Neural cell (in vitro differentiated cells): ENCODE data around the gene SNTA1. TPM values are rescaled to one million over a fixed set of nuclear protein-coding genes. Genes with fewer than 3 reads are reported as not detected.

Experiments used
- H2AFZ ChIP-seq: fragments of 200-600, 300-800 bp; sonication (generic), shearing (Covaris generic); 2 replicates; pipeline ENCODE4 v1.6.0; 2014; ENCODE audit warnings: low read depth, mild to moderate bottlenecking, antibody characterized with exemption, low read length, moderate library complexity
- H3F3A ChIP-seq: fragments of 200-600 bp; shearing (Covaris generic); 2 replicates; pipeline ENCODE4 v1.6.1; 2016; ENCODE audit warnings: mild to moderate bottlenecking, moderate library complexity, mixed read lengths, antibody characterized with exemption, low read length; ENCODE audit not compliant: insufficient read depth, poor library complexity, severe bottlenecking
- H3K27ac ChIP-seq: fragments of 200-600, 300-800 bp; sonication (generic), shearing (Covaris generic); 2 replicates; pipeline ENCODE4 v1.5.1; 2014; ENCODE audit warnings: mild to moderate bottlenecking, low read length, moderate library complexity
- H3K27me3 ChIP-seq: fragments of 300-800, 200-600 bp; sonication (generic), shearing (Covaris generic); 2 replicates; pipeline ENCODE4 v1.6.0; 2014; ENCODE audit warnings: mild to moderate bottlenecking, low read depth, low read length, moderate library complexity; ENCODE audit not compliant: insufficient read depth
- H3K36me3 ChIP-seq: fragments of 300-800, 200-600 bp; sonication (generic), shearing (Covaris generic); 2 replicates; pipeline ENCODE4 v1.5.1; 2014; ENCODE audit warnings: mild to moderate bottlenecking, antibody characterized with exemption, low read length, moderate library complexity; ENCODE audit not compliant: insufficient read depth
- H3K4me2 ChIP-seq: fragments of 300-800, 200-600 bp; sonication (generic), shearing (Covaris generic); 2 replicates; pipeline ENCODE4 v1.6.0; 2014; ENCODE audit warnings: mild to moderate bottlenecking, low read length
- H3K4me3 ChIP-seq: fragments of 300-800, 200-600 bp; sonication (generic), shearing (Covaris generic); 2 replicates; pipeline ENCODE4 v1.5.1; 2014; ENCODE audit warnings: mild to moderate bottlenecking, low read length, moderate library complexity
- H3K79me2 ChIP-seq: fragments of 200-600 bp; shearing (Covaris generic); replicated peaks from 2 replicates; pipeline ENCODE4 v1.6.0; 2014; ENCODE audit warnings: mild to moderate bottlenecking, low read length, moderate library complexity; ENCODE audit not compliant: insufficient read depth
- H3K9ac ChIP-seq: fragments of 300-800, 200-600 bp; sonication (generic), shearing (Covaris generic); 2 replicates; pipeline ENCODE4 v1.6.1; 2016; ENCODE audit warnings: mild to moderate bottlenecking, low read length, mixed read lengths
- H3K9me2 ChIP-seq: fragments of 200-600 bp; shearing (Covaris generic); 2 replicates; pipeline ENCODE4 v1.6.1; 2016; ENCODE audit warnings: mild to moderate bottlenecking, low read length, mixed read lengths; ENCODE audit not compliant: insufficient read depth
- H3K9me3 ChIP-seq: fragments of 200-600, 300-800 bp; sonication (generic), shearing (Covaris generic); 2 replicates; pipeline ENCODE4 v1.6.1; 2016; ENCODE audit warnings: mild to moderate bottlenecking, mixed run types, low read length, moderate library complexity, mixed read lengths
- H4K20me1 ChIP-seq: fragments of 200-600 bp; shearing (Covaris generic); 2 replicates; pipeline ENCODE4 v1.6.1; 2016; ENCODE audit warnings: mild to moderate bottlenecking, mixed run types; ENCODE audit not compliant: insufficient read depth
- EP300 ChIP-seq: fragments of 450-650 bp; conservative IDR thresholded peaks from 2 replicates; pipeline ENCODE4 v1.6.1; 2014; ENCODE audit warnings: antibody characterized with exemption, mild to moderate bottlenecking, moderate library complexity; ENCODE audit not compliant: poor library complexity, severe bottlenecking
- EZH2 ChIP-seq: fragments of 200-600, 300-800 bp; shearing (Covaris generic), sonication (generic); IDR thresholded peaks from 2 replicates; pipeline ENCODE4 v1.6.1; 2014; ENCODE audit warnings: antibody characterized with exemption, low read length, borderline replicate concordance, mild to moderate bottlenecking; ENCODE audit not compliant: insufficient read depth, poor library complexity, severe bottlenecking
- MXI1 ChIP-seq: fragments of 450-650 bp; conservative IDR thresholded peaks from 2 replicates; pipeline ENCODE4 v1.6.1; 2014; ENCODE audit warnings: antibody characterized with exemption, mild to moderate bottlenecking; ENCODE audit not compliant: poor library complexity, severe bottlenecking
- POLR2AphosphoS5 ChIP-seq: IDR thresholded peaks from 2 replicates; pipeline ENCODE4 v1.6.1; 2012
- RAD21 ChIP-seq: fragments of 450-650 bp; conservative IDR thresholded peaks from 2 replicates; pipeline ENCODE4 v1.6.1; 2014; ENCODE audit warnings: antibody characterized with exemption, mild to moderate bottlenecking, moderate library complexity
- SMC3 ChIP-seq: fragments of 450-650 bp; conservative IDR thresholded peaks from 2 replicates; pipeline ENCODE4 v1.6.1; 2014; ENCODE audit warnings: antibody characterized with exemption, mild to moderate bottlenecking, moderate library complexity; ENCODE audit not compliant: poor library complexity
- TAF1 ChIP-seq: IDR thresholded peaks from 2 replicates; pipeline ENCODE4 v1.6.1; 2012; ENCODE audit warnings: low read depth
- polyA plus RNA-seq: library from polyadenylated mRNA; depleted of rRNA; stranded (reverse); fragments of >200 nt; gene quantifications from 2 replicates; pipeline ENCODE4 v1.2.3, GENCODE V29; 2014
- TF ChIP-seq, protein P1 (sequence below): fragments of 450-650 bp; IDR thresholded peaks from 2 replicates; pipeline ENCODE4 v1.5.1; 2014; ENCODE audit warnings: antibody characterized with exemption, mild to moderate bottlenecking, moderate library complexity; ENCODE audit not compliant: poor library complexity, severe bottlenecking
- TF ChIP-seq, protein P2 (sequence below): IDR thresholded peaks from 2 replicates; pipeline ENCODE4 v1.6.1; 2012; ENCODE audit warnings: borderline replicate concordance

SNTA1 gene
- polyA plus RNA-seq, 1 donor from 2014 or later, result 7.2 TPM

DNA sequence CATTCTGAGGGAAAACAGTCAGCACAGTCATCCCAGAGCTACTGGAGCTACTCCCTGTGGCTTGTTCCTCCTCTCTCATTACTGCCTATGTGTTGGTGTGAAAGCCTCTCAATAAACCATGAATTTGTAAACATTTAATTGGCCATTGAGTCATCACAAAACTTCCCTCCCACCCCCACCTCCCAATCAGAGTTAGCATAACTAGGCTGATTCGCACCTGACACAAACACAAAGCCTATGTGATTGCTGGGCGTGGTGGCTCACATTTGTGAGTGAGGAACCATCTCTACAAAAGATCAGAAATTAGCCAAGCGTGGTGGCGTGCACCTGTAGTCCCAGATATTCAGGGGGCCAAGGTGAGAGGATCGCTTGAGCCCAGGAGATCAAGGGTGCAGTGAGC is 17.1 kb upstream of the SNTA1 start:
- Histone ChIP-seq H3K27me3 (no peaks in the 10 kb centered on the region), H3K79me2 (no peaks in the 10 kb centered on the region), H3K9ac (no peak overlapping the region), H3K27ac (no peak overlapping the region), H3F3A (no peaks in the 10 kb centered on the region), H4K20me1 (no peaks in the 10 kb centered on the region), H2AFZ (no peak overlapping the region), H3K9me3 (no peaks in the 10 kb centered on the region), H3K9me2 (no peaks in the 10 kb centered on the region), H3K36me3 (no peaks in the 10 kb centered on the region), H3K4me2 (no peak overlapping the region), H3K4me3 (no peak overlapping the region)
- TF ChIP-seq EZH2, result no peak
- TF ChIP-seq, protein P1, sequence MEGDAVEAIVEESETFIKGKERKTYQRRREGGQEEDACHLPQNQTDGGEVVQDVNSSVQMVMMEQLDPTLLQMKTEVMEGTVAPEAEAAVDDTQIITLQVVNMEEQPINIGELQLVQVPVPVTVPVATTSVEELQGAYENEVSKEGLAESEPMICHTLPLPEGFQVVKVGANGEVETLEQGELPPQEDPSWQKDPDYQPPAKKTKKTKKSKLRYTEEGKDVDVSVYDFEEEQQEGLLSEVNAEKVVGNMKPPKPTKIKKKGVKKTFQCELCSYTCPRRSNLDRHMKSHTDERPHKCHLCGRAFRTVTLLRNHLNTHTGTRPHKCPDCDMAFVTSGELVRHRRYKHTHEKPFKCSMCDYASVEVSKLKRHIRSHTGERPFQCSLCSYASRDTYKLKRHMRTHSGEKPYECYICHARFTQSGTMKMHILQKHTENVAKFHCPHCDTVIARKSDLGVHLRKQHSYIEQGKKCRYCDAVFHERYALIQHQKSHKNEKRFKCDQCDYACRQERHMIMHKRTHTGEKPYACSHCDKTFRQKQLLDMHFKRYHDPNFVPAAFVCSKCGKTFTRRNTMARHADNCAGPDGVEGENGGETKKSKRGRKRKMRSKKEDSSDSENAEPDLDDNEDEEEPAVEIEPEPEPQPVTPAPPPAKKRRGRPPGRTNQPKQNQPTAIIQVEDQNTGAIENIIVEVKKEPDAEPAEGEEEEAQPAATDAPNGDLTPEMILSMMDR, result no peak
- TF ChIP-seq MXI1, result no peak
- TF ChIP-seq SMC3, result no peak
- no peak for TF ChIP-seq POLR2AphosphoS5
- no peak for TF ChIP-seq TAF1
- no peak for TF ChIP-seq EP300
- TF ChIP-seq, protein P2, sequence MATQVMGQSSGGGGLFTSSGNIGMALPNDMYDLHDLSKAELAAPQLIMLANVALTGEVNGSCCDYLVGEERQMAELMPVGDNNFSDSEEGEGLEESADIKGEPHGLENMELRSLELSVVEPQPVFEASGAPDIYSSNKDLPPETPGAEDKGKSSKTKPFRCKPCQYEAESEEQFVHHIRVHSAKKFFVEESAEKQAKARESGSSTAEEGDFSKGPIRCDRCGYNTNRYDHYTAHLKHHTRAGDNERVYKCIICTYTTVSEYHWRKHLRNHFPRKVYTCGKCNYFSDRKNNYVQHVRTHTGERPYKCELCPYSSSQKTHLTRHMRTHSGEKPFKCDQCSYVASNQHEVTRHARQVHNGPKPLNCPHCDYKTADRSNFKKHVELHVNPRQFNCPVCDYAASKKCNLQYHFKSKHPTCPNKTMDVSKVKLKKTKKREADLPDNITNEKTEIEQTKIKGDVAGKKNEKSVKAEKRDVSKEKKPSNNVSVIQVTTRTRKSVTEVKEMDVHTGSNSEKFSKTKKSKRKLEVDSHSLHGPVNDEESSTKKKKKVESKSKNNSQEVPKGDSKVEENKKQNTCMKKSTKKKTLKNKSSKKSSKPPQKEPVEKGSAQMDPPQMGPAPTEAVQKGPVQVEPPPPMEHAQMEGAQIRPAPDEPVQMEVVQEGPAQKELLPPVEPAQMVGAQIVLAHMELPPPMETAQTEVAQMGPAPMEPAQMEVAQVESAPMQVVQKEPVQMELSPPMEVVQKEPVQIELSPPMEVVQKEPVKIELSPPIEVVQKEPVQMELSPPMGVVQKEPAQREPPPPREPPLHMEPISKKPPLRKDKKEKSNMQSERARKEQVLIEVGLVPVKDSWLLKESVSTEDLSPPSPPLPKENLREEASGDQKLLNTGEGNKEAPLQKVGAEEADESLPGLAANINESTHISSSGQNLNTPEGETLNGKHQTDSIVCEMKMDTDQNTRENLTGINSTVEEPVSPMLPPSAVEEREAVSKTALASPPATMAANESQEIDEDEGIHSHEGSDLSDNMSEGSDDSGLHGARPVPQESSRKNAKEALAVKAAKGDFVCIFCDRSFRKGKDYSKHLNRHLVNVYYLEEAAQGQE, result no peak
- no peak for TF ChIP-seq RAD21

DNA sequence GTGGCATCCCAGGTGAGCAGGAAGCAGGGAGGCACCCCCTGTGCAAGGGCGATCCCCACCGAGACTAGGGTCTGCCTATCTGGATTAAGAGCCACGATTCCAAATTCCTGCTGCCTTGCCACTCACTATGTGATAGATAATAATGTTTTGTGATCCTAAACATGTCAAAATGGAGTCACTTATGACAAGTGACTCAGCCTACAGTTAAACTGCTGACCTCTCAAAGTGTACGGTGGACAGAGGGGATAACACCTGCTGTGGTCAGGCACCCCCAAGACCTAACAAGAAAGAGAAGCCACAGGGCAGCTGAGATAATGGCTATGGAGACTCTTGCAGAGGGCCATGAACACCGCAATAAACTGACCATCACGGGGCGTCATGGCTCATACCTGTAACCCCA is 16.0 kb upstream of the SNTA1 start:
- no peaks in the 10 kb centered on the region for H3F3A ChIP-seq
- H3K9me3 ChIP-seq, result no peaks in the 10 kb centered on the region
- H2AFZ ChIP-seq, result no peak overlapping the region
- H3K27me3 ChIP-seq, result no peaks in the 10 kb centered on the region
- TF ChIP-seq POLR2AphosphoS5 (no peak), EP300 (no peak), SMC3 (no peak), RAD21 (no peak), TAF1 (no peak), EZH2 (no peak), MXI1 (no peak)
- TF ChIP-seq, protein P2, result no peak
- TF ChIP-seq, protein P1, result no peak
- H3K79me2 ChIP-seq, result no peaks in the 10 kb centered on the region
- H3K4me2 ChIP-seq, result no peak overlapping the region
- no peak overlapping the region for H3K27ac ChIP-seq
- no peak overlapping the region for H3K4me3 ChIP-seq
- no peaks in the 10 kb centered on the region for H3K36me3 ChIP-seq
- no peaks in the 10 kb centered on the region for H4K20me1 ChIP-seq
- no peak overlapping the region for H3K9ac ChIP-seq
- H3K9me2 ChIP-seq, result no peaks in the 10 kb centered on the region
